HCT116 (cell line): ENCODE measurements around the gene ACAP3. TPM values are rescaled to one million over a fixed set of nuclear protein-coding genes. Genes with fewer than 3 reads are reported as not detected.

Experiments used
- ATAC-seq: fragments of 200-7000 bp; cut with Tn5 transposase; 2 replicates; pipeline ENCODE4 v1.9.1; 2020; ENCODE audit warnings: mild to moderate bottlenecking, moderate library complexity
- BruUV-seq: library from RNA; stranded (reverse); fragments of 400-500 nt; replicated peaks from 2 replicates; lab custom pipeline; 2021; lab: Mats Ljungman, UMichigan
- CTCF ChIA-PET: fragments of 300-600 bp; sonication (Branson Sonifier 250); formaldehyde crosslinking; loops from one replicate; lab custom pipeline; 2021; ENCODE audit warnings: antibody characterized with exemption; lab: Charles Lee
- POLR2A ChIA-PET: fragments of 300-600, 350-600 bp; sonication (Branson Sonifier 250); formaldehyde crosslinking; loops from one replicate; lab custom pipeline; 2021; ENCODE audit warnings: antibody characterized with exemption; lab: Charles Lee
- RAD21 ChIA-PET, 2 experiments: fragments of 300-600 bp; sonication (Branson Sonifier 250); formaldehyde crosslinking; loops; one replicate each; lab custom pipeline; 2023; ENCODE audit warnings: low total read pairs in 2 of 2; ENCODE audit not compliant: uncharacterized antibody in 2 of 2, unreplicated experiment in 2 of 2, low non-redundant PET in 1 of 2; lab: Charles Lee
- DNase-seq: peaks from one replicate; pipeline ENCODE4 v3.0.0-alpha.2; 2010; ENCODE audit warnings: low read depth, low spot score
- H2AFZ ChIP-seq: fragments of 200-600 bp; shearing (Covaris generic), sonication (generic); 2 replicates; pipeline ENCODE4 v1.6.1; 2017; ENCODE audit warnings: low read depth, mixed run types, mixed read lengths, antibody characterized with exemption, low read length; ENCODE audit not compliant: poor library complexity, severe bottlenecking
- H3K27ac ChIP-seq: 2 replicates; pipeline ENCODE4 v1.5.1; 2012; ENCODE audit warnings: low read depth, low read length
- H3K27me3 ChIP-seq: fragments of 200-600 bp; sonication (generic); 2 replicates; pipeline ENCODE4 v1.6.1; 2016; ENCODE audit warnings: mixed run types, low read length, mixed read lengths; ENCODE audit not compliant: insufficient read depth
- H3K36me3 ChIP-seq, 2 experiments: fragments of 200-500 bp in 1 of 2; fragments of 200-600 bp in 1 of 2; sonication (Bioruptor generic) in 1 of 2; sonication (generic) in 1 of 2; 2 replicates each; pipeline versions ENCODE4 v1.5.1 to v1.6.1; 2014 to 2016; ENCODE audit warnings: low read length in 2 of 2, inconsistent platforms in 1 of 2, mixed read lengths in 1 of 2, mixed run types in 1 of 2; ENCODE audit not compliant: insufficient read depth in 2 of 2, control insufficient read depth in 1 of 2
- H3K4me1 ChIP-seq, 2 experiments: fragments of 200-600 bp in 1 of 2; sonication (generic) in 1 of 2; 2 replicates each; pipeline versions ENCODE4 v1.5.1 to v1.6.1; 2012 to 2017; ENCODE audit warnings: low read length in 2 of 2, inconsistent platforms in 1 of 2, mild to moderate bottlenecking in 1 of 2, mixed read lengths in 1 of 2, mixed run types in 1 of 2, moderate library complexity in 1 of 2; ENCODE audit not compliant: insufficient read depth in 2 of 2, control insufficient read depth in 1 of 2
- H3K4me2 ChIP-seq: fragments of 200-600 bp; sonication (generic); 2 replicates; pipeline ENCODE4 v1.6.1; 2017; ENCODE audit warnings: mixed run types, low read length, mixed read lengths
- H3K4me3 ChIP-seq, 2 experiments: fragments of 200-600 bp in 1 of 2; sonication (generic) in 1 of 2; replicated peaks in 1 of 2; 2 replicates each; pipeline ENCODE4 v1.5.1; 2011 to 2016; ENCODE audit warnings: low read length in 2 of 2, control low read depth in 1 of 2, low read depth in 1 of 2, mild to moderate bottlenecking in 1 of 2, mixed read lengths in 1 of 2, mixed run types in 1 of 2
- H3K79me2 ChIP-seq: fragments of 200-600 bp; sonication (generic); 2 replicates; pipeline ENCODE4 v1.6.1; 2017; ENCODE audit warnings: mild to moderate bottlenecking, mixed run types, low read length, moderate library complexity, mixed read lengths; ENCODE audit not compliant: insufficient read depth
- H3K9ac ChIP-seq: fragments of 200-600 bp; sonication (generic); 2 replicates; pipeline ENCODE4 v1.6.1; 2016; ENCODE audit warnings: low read length, mixed read lengths
- H3K9me2 ChIP-seq: fragments of 200-600 bp; sonication (generic), shearing (Covaris generic); 2 replicates; pipeline ENCODE4 v1.6.1; 2017; ENCODE audit warnings: mixed run types, mild to moderate bottlenecking, moderate library complexity; ENCODE audit not compliant: insufficient read depth
- H3K9me3 ChIP-seq, 2 experiments: fragments of 200-500 bp in 1 of 2; fragments of 200-600 bp in 1 of 2; sonication (Bioruptor generic) in 1 of 2; sonication (generic) in 1 of 2; 2 replicates each; pipeline ENCODE4 v1.6.1; 2014 to 2017; ENCODE audit warnings: low read length in 2 of 2, mixed read lengths in 2 of 2, inconsistent platforms in 1 of 2, low read depth in 1 of 2, mild to moderate bottlenecking in 1 of 2, mixed run types in 1 of 2, moderate library complexity in 1 of 2; ENCODE audit not compliant: control insufficient read depth in 1 of 2, insufficient read depth in 1 of 2
- H4K20me1 ChIP-seq: fragments of 200-600 bp; sonication (generic), shearing (Covaris generic); 2 replicates; pipeline ENCODE4 v1.6.1; 2017; ENCODE audit warnings: mixed run types, mild to moderate bottlenecking, moderate library complexity; ENCODE audit not compliant: insufficient read depth
- CEBPB ChIP-seq: IDR thresholded peaks from 2 replicates; pipeline ENCODE4 v1.6.1; 2012; ENCODE audit warnings: low read depth
- EGR1 ChIP-seq: IDR thresholded peaks from 2 replicates; pipeline ENCODE4 v1.6.1; 2012; ENCODE audit warnings: low read depth
- ELF1 ChIP-seq: IDR thresholded peaks from 2 replicates; pipeline ENCODE4 v1.6.1; 2012; ENCODE audit warnings: low read depth, borderline replicate concordance
- EZH2 ChIP-seq: fragments of 200-600 bp; sonication (generic); IDR thresholded peaks from 2 replicates; pipeline ENCODE4 v1.6.1; 2017; ENCODE audit warnings: antibody characterized with exemption, mixed run types
- EZH2phosphoT487 ChIP-seq: fragments of 200-600 bp; IDR thresholded peaks from 2 replicates; pipeline ENCODE4 v1.6.1; 2018; ENCODE audit warnings: antibody characterized with exemption, borderline replicate concordance
- FOSL1 ChIP-seq: IDR thresholded peaks from 2 replicates; pipeline ENCODE4 v1.6.1; 2012; ENCODE audit warnings: low read depth
- JUND ChIP-seq: IDR thresholded peaks from 2 replicates; pipeline ENCODE4 v1.6.1; 2012
- POLR2A ChIP-seq: IDR thresholded peaks from 2 replicates; pipeline ENCODE4 v1.7.0; 2011; ENCODE audit warnings: borderline replicate concordance; ENCODE audit not compliant: insufficient read depth, insufficient read length; ENCODE audit errors: extremely low read depth
- POLR2AphosphoS5 ChIP-seq: IDR thresholded peaks from 2 replicates; pipeline ENCODE4 v1.6.1; 2011; ENCODE audit warnings: mild to moderate bottlenecking, low read depth, low read length, moderate library complexity
- SP1 ChIP-seq: IDR thresholded peaks from 2 replicates; pipeline ENCODE4 v1.6.1; 2012; ENCODE audit warnings: low read depth
- SRF ChIP-seq: IDR thresholded peaks from 2 replicates; pipeline ENCODE4 v1.6.1; 2012; ENCODE audit warnings: low read depth
- TCF7L2 ChIP-seq: IDR thresholded peaks from 2 replicates; pipeline ENCODE4 v1.7.0; 2011; ENCODE audit warnings: borderline replicate concordance, inconsistent platforms; ENCODE audit not compliant: insufficient read depth, insufficient read length; ENCODE audit errors: extremely low read depth
- YY1 ChIP-seq: IDR thresholded peaks from 2 replicates; pipeline ENCODE4 v1.6.1; 2011; ENCODE audit warnings: low read length, low read depth, moderate library complexity, mild to moderate bottlenecking; ENCODE audit not compliant: insufficient replicate concordance; ENCODE audit errors: extremely low read depth
- ZFX ChIP-seq: fragments of 450-650 bp; IDR thresholded peaks from 2 replicates; pipeline ENCODE4 v1.6.1; 2017
- ZNF274 ChIP-seq: fragments of 200-500 bp; sonication (Bioruptor generic); IDR thresholded peaks from 2 replicates; pipeline ENCODE4 v1.6.1; 2014; ENCODE audit warnings: mild to moderate bottlenecking, low read depth, low read length, inconsistent platforms
- intact Hi-C: fragments of 100-400 bp; cut with micrococcal nuclease; formaldehyde crosslinking; loops from 2 replicates; pipeline ENCODE4 v1.10.0; 2022
- total RNA-seq: library from RNA; stranded (reverse); gene quantifications from one replicate; pipeline ENCODE4 v1.2.1, GENCODE V29; 2021; ENCODE audit not compliant: unreplicated experiment
- TF ChIP-seq, protein P1 (sequence below), 3 experiments: fragments of 200-600 bp in 1 of 3; sonication (generic) in 1 of 3; IDR thresholded peaks in 2 of 3; conservative IDR thresholded peaks in 1 of 3; 2 replicates each; pipeline ENCODE4 v1.5.1; 2012 to 2017; ENCODE audit warnings: low read depth in 2 of 3, low read length in 2 of 3, antibody characterized with exemption in 1 of 3, borderline replicate concordance in 1 of 3, control low read depth in 1 of 3, mild to moderate bottlenecking in 1 of 3, mixed read lengths in 1 of 3, mixed run types in 1 of 3, moderate library complexity in 1 of 3; ENCODE audit not compliant: insufficient read depth in 1 of 3
- TF ChIP-seq, protein P2 (sequence below): IDR thresholded peaks from 2 replicates; pipeline ENCODE4 v1.6.1; 2012; ENCODE audit warnings: low read depth
- TF ChIP-seq, protein P3 (sequence below): IDR thresholded peaks from 2 replicates; pipeline ENCODE4 v1.6.1; 2012

The ACAP3 gene
- total RNA-seq, 1 experiment from 2014 or later: 38.8 TPM

DNA sequence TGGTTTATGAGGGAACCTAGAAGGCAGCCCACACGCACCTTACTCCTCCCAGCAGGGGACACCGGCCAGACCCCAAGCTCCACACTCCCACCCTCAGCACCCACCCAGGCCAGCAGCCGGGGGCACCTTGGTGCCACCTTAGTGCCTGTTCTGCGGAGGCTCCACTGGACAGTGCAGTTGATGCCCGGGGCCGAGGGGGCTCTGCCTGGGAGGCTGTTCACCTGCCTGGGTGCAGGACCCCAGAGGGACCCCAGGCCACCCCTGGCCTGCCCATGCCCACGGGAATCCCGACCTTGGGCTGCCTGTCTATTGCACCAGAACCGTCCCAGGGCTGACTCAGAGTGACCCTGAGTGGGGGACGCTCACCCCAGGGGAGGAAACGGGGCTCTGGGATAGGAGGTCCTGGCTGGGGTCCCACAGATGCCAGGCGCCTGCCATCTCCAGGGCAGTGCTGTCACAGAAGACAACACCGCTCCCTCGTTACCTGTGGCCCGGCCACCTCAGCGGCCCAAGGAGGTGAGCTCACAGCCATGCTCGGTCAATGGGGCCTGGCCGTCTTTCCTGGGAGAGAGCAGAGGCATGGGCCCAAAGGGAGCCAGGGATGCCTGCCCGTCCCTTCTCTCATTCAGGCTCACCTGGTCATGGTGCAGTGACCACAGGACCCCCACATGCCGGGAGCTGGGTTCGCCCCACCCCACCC is 26.8 kb downstream of the ACAP3 start:
- no peaks in the 10 kb centered on the region for H4K20me1 ChIP-seq
- H3K4me3 ChIP-seq: no peak overlapping the region
- H3K4me2 ChIP-seq: no peak overlapping the region
- ChIA-PET CTCF (no interaction called here), RAD21 (no interaction called here), POLR2A (no interaction called here)
- H3K79me2 ChIP-seq: no peaks in the 10 kb centered on the region
- H3K9me3 ChIP-seq: no peaks in the 10 kb centered on the region
- BruUV-seq: no TSS peak
- peaks cover 0 to 26% of the 10 kb centered on the region in 2 experiments; a peak in 3 of 4 replicates for H3K4me1 ChIP-seq
- H3K9ac ChIP-seq: no peak overlapping the region
- intact Hi-C loops: no loop called here
- no peaks in the 10 kb centered on the region for H3K27me3 ChIP-seq
- no peak overlapping the region for H2AFZ ChIP-seq
- no peaks in the 10 kb centered on the region for H3K9me2 ChIP-seq
- TF ChIP-seq ELF1 (no peak), EZH2 (no peak), CEBPB (no peak), POLR2A (no peak), SP1 (no peak), YY1 (no peak), JUND (no peak), SRF (no peak), ZFX (no peak), FOSL1 (no peak), EZH2phosphoT487 (no peak), EGR1 (no peak), TCF7L2 (no peak), POLR2AphosphoS5 (no peak), ZNF274 (no peak)
- TF ChIP-seq, protein P1, sequence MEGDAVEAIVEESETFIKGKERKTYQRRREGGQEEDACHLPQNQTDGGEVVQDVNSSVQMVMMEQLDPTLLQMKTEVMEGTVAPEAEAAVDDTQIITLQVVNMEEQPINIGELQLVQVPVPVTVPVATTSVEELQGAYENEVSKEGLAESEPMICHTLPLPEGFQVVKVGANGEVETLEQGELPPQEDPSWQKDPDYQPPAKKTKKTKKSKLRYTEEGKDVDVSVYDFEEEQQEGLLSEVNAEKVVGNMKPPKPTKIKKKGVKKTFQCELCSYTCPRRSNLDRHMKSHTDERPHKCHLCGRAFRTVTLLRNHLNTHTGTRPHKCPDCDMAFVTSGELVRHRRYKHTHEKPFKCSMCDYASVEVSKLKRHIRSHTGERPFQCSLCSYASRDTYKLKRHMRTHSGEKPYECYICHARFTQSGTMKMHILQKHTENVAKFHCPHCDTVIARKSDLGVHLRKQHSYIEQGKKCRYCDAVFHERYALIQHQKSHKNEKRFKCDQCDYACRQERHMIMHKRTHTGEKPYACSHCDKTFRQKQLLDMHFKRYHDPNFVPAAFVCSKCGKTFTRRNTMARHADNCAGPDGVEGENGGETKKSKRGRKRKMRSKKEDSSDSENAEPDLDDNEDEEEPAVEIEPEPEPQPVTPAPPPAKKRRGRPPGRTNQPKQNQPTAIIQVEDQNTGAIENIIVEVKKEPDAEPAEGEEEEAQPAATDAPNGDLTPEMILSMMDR (IDR thresholded peaks at IDR 0.05 in 2 of 3, conservative IDR thresholded peaks at IDR 0.05 in 1 of 3; ENCODE audit: borderline replicate concordance in 1 of 3, insufficient read depth in 1 of 3, low read depth in 2 of 3, low read length in 2 of 3): no peak
- TF ChIP-seq, protein P2, sequence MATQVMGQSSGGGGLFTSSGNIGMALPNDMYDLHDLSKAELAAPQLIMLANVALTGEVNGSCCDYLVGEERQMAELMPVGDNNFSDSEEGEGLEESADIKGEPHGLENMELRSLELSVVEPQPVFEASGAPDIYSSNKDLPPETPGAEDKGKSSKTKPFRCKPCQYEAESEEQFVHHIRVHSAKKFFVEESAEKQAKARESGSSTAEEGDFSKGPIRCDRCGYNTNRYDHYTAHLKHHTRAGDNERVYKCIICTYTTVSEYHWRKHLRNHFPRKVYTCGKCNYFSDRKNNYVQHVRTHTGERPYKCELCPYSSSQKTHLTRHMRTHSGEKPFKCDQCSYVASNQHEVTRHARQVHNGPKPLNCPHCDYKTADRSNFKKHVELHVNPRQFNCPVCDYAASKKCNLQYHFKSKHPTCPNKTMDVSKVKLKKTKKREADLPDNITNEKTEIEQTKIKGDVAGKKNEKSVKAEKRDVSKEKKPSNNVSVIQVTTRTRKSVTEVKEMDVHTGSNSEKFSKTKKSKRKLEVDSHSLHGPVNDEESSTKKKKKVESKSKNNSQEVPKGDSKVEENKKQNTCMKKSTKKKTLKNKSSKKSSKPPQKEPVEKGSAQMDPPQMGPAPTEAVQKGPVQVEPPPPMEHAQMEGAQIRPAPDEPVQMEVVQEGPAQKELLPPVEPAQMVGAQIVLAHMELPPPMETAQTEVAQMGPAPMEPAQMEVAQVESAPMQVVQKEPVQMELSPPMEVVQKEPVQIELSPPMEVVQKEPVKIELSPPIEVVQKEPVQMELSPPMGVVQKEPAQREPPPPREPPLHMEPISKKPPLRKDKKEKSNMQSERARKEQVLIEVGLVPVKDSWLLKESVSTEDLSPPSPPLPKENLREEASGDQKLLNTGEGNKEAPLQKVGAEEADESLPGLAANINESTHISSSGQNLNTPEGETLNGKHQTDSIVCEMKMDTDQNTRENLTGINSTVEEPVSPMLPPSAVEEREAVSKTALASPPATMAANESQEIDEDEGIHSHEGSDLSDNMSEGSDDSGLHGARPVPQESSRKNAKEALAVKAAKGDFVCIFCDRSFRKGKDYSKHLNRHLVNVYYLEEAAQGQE: no peak
- TF ChIP-seq, protein P3, sequence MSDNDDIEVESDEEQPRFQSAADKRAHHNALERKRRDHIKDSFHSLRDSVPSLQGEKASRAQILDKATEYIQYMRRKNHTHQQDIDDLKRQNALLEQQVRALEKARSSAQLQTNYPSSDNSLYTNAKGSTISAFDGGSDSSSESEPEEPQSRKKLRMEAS: no peak
- TF ChIP-seq, all 23 proteins: peak for 0
- no peaks in the 10 kb centered on the region for H3K36me3 ChIP-seq
- no peak for ATAC-seq
- H3K27ac ChIP-seq: no peak overlapping the region
- DNase-seq: no peak
